Hepatocyte (in vitro differentiated cells): ENCODE data around the gene UBR2.

ENCODE experiments used
- EZH2 ChIP-seq: fragments of 200-600 bp; sonication (generic); IDR thresholded peaks from 2 replicates; pipeline ENCODE4 v1.6.1; 2016; ENCODE audit warnings: antibody characterized with exemption, mild to moderate bottlenecking, borderline replicate concordance
- EZH2phosphoT487 ChIP-seq: fragments of 200-600 bp; sonication (generic); IDR thresholded peaks from one replicate; pipeline ENCODE4 v1.6.1; 2018; ENCODE audit warnings: antibody characterized with exemption, mild to moderate bottlenecking, low read depth, moderate library complexity; ENCODE audit not compliant: unreplicated experiment, severe bottlenecking
- TF ChIP-seq, protein P1 (sequence below): fragments of 200-600 bp; sonication (generic); IDR thresholded peaks from 2 replicates; pipeline ENCODE4 v1.5.1; 2016; ENCODE audit warnings: antibody characterized with exemption, mild to moderate bottlenecking; ENCODE audit not compliant: poor library complexity

DNA sequence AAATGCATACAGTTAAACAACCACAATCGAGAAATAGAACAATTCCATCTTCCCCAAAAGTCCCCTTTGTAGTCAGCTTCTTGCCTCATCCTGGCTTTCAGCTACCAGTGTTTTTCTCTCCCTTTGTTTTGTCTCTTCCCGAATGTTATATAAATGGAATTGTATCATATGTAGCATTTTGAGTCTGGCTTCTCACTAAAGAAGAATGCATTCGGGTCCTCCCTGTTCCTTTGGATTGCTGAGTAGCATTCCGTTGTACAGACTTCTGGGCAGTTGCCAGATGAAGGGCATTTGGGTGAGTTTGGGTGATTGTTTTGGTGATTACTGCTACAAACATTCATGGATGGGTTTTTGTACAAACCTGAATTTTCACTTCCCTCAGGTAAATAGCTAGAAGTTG, 130.8 kb downstream of the UBR2 start:
- TF ChIP-seq, protein P1, sequence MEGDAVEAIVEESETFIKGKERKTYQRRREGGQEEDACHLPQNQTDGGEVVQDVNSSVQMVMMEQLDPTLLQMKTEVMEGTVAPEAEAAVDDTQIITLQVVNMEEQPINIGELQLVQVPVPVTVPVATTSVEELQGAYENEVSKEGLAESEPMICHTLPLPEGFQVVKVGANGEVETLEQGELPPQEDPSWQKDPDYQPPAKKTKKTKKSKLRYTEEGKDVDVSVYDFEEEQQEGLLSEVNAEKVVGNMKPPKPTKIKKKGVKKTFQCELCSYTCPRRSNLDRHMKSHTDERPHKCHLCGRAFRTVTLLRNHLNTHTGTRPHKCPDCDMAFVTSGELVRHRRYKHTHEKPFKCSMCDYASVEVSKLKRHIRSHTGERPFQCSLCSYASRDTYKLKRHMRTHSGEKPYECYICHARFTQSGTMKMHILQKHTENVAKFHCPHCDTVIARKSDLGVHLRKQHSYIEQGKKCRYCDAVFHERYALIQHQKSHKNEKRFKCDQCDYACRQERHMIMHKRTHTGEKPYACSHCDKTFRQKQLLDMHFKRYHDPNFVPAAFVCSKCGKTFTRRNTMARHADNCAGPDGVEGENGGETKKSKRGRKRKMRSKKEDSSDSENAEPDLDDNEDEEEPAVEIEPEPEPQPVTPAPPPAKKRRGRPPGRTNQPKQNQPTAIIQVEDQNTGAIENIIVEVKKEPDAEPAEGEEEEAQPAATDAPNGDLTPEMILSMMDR, result no peak
- no peak for TF ChIP-seq EZH2
- TF ChIP-seq EZH2phosphoT487, result no peak
